Fibroblast of lung (primary cell): Measurements from ENCODE around the gene FNDC3A. TPM values are rescaled to one million over a fixed set of nuclear protein-coding genes. Genes with fewer than 3 reads are reported as not detected.

Experiments used
- DNase-seq, 2 donors: peaks; one replicate each; pipeline versions ENCODE4 v3.0.0 to v3.0.0-alpha.2; 2010; ENCODE audit warnings: low read depth in 2 of 2
- H2AFZ ChIP-seq: 2 replicates; pipeline ENCODE4 v1.5.1; 2012; ENCODE audit warnings: low read length, control low read depth, inconsistent platforms
- H3K27ac ChIP-seq: 2 replicates; pipeline ENCODE4 v1.5.1; 2011; ENCODE audit warnings: low read length, control low read depth; ENCODE audit not compliant: insufficient read depth
- H3K27me3 ChIP-seq: 2 replicates; pipeline ENCODE4 v1.5.1; 2011; ENCODE audit warnings: mild to moderate bottlenecking, low read length; ENCODE audit not compliant: control insufficient read depth, insufficient read depth
- H3K36me3 ChIP-seq: 2 replicates; pipeline ENCODE4 v1.5.1; 2011; ENCODE audit warnings: low read length; ENCODE audit not compliant: control insufficient read depth, insufficient read depth
- H3K4me1 ChIP-seq: 2 replicates; pipeline ENCODE4 v1.5.1; 2011; ENCODE audit warnings: low read length; ENCODE audit not compliant: control insufficient read depth, insufficient read depth; ENCODE audit errors: extremely low read depth
- H3K4me2 ChIP-seq: 2 replicates; pipeline ENCODE4 v1.5.1; 2011; ENCODE audit warnings: low read length, control low read depth; ENCODE audit not compliant: insufficient read depth; ENCODE audit errors: extremely low read depth
- H3K4me3 ChIP-seq, 4 experiments: fragments of 200-600 bp in 1 of 4; sonication (generic) in 1 of 4; replicated peaks in 1 of 4; 2 replicates each; pipeline ENCODE4 v1.5.1; 2011 to 2016; ENCODE audit warnings: low read length in 4 of 4, low read depth in 3 of 4, mild to moderate bottlenecking in 3 of 4, control low read depth in 2 of 4, inconsistent platforms in 1 of 4, mixed read lengths in 1 of 4; ENCODE audit not compliant: insufficient read depth in 1 of 4; ENCODE audit errors: control extremely low read depth in 1 of 4
- H3K79me2 ChIP-seq: 2 replicates; pipeline ENCODE4 v1.5.1; 2012; ENCODE audit warnings: mild to moderate bottlenecking, low read length, inconsistent platforms; ENCODE audit not compliant: control insufficient read depth, insufficient read depth
- H3K9ac ChIP-seq: 2 replicates; pipeline ENCODE4 v1.5.1; 2011; ENCODE audit warnings: mild to moderate bottlenecking, low read length, control low read depth; ENCODE audit not compliant: insufficient read depth
- H3K9me3 ChIP-seq: 2 replicates; pipeline ENCODE4 v1.5.1; 2012; ENCODE audit warnings: low read depth, low read length; ENCODE audit not compliant: control insufficient read depth, insufficient read depth
- H4K20me1 ChIP-seq: 2 replicates; pipeline ENCODE4 v1.5.1; 2011; ENCODE audit warnings: low read length; ENCODE audit not compliant: control insufficient read depth, insufficient read depth; ENCODE audit errors: extremely low read depth
- EZH2 ChIP-seq: IDR thresholded peaks from 2 replicates; pipeline ENCODE4 v1.5.1; 2012; ENCODE audit warnings: low read length, control low read depth, mild to moderate bottlenecking; ENCODE audit errors: missing control alignments
- polyA plus RNA-seq, 2 donors: library from polyadenylated mRNA; depleted of rRNA in 1 of 2; stranded (reverse) in 1 of 2; unstranded in 1 of 2; fragments of >200 nt; gene quantifications; 2 replicates each; pipeline ENCODE4 v1.2.1, GENCODE V29; 2011 to 2012; ENCODE audit warnings: missing spikeins in 1 of 2
- total RNA-seq: library from RNA; depleted of rRNA; stranded (reverse); fragments of >200 nt; gene quantifications from 2 replicates; pipeline ENCODE4 v1.2.1, GENCODE V29; 2014
- TF ChIP-seq, protein P1 (sequence below), 2 donors: IDR thresholded peaks in 1 of 2; conservative IDR thresholded peaks in 1 of 2; 1 replicate in 1 of 2; 2 replicates in 1 of 2; pipeline ENCODE4 v1.5.1; 2011 to 2012; ENCODE audit warnings: low read length in 2 of 2, control low read depth in 1 of 2, inconsistent platforms in 1 of 2, low read depth in 1 of 2, mild to moderate bottlenecking in 1 of 2

The FNDC3A gene
- total and polyA plus RNA-seq, 2 donors (not counting 1 experiment from before 2014, with no cell fraction given): 44.7 to 79.4 TPM

DNA sequence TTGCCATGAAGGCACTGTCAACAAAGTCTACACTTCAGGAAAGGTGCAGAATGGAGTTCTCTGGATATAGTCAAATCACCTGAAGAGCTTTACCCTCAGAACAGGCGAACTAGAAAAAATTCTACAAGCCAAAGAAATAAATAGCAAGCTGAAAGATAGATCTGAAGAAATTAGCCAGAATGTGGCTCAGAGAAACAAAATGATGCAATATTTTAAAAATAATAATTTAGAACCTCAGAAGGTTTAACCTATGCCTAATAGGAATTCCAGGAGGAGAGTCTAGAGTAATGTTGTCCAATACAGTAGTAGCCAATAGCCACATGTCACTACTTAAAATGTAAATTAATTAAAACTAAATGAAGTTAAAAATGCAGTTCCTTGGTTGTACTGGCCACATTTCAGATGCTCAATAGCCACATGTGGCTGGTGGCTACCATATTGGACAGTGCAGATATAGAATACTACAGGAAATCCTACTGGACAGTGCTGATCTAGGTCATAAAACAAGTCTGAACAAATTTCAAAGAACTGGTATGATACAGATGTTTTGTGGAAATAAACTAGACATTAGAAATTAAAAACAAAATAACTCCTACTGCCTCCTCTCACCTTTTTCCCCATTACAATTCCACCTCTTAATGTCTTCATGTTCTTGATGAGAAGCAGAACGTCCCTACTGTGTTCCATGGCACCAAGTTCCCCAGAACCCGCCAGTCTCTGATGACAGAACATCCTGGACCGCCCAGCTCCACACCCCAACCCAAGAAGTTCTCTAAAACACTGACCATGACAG lies 271.3 kb downstream of the FNDC3A start:
- Histone ChIP-seq H3K27ac (peak overlapping the region; percentile 83), H3K4me3 (peak overlapping the region; percentile 63 to 93 (median 92)), H3K4me2 (peak overlapping the region; percentile 77), H3K9ac (peak overlapping the region; percentile 87), H3K27me3 (no peaks in the 10 kb centered on the region), H3K4me1 (no peaks in the 10 kb centered on the region), H2AFZ (peak overlapping the region; percentile 97), H3K9me3 (no peaks in the 10 kb centered on the region), H3K79me2 (peaks cover 2% of the 10 kb centered on the region), H3K36me3 (no peaks in the 10 kb centered on the region), H4K20me1 (no peaks in the 10 kb centered on the region)
- TF ChIP-seq, protein P1, sequence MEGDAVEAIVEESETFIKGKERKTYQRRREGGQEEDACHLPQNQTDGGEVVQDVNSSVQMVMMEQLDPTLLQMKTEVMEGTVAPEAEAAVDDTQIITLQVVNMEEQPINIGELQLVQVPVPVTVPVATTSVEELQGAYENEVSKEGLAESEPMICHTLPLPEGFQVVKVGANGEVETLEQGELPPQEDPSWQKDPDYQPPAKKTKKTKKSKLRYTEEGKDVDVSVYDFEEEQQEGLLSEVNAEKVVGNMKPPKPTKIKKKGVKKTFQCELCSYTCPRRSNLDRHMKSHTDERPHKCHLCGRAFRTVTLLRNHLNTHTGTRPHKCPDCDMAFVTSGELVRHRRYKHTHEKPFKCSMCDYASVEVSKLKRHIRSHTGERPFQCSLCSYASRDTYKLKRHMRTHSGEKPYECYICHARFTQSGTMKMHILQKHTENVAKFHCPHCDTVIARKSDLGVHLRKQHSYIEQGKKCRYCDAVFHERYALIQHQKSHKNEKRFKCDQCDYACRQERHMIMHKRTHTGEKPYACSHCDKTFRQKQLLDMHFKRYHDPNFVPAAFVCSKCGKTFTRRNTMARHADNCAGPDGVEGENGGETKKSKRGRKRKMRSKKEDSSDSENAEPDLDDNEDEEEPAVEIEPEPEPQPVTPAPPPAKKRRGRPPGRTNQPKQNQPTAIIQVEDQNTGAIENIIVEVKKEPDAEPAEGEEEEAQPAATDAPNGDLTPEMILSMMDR (conservative IDR thresholded peaks at IDR 0.05 in 1 of 2, IDR thresholded peaks at IDR 0.05 in 1 of 2; ENCODE audit: low read depth in 1 of 2, low read length in 2 of 2): no peak
- TF ChIP-seq EZH2: no peak
- DNase-seq: no peak

GRCh38 chr13:49247643-49248621 lies 272.2 kb downstream of the FNDC3A start, which contains the start of gene CDADC1:
CDADC1 (plus strand) TSS chr13:49247925; CDS start chr13:49248038, 113 bp downstream.
- H3K79me2 ChIP-seq: peaks cover 2% of the 10 kb centered on the region
- H3K4me3 ChIP-seq: peak within 1 kb of the TSS; percentile 63 to 93 (median 92)
- peak within 1 kb of the TSS; percentile 83 for H3K27ac ChIP-seq
- peak within 1 kb of the TSS; percentile 87 for H3K9ac ChIP-seq
- H3K4me1 ChIP-seq: no peaks in the 10 kb centered on the region
- TF ChIP-seq, protein P1 (conservative IDR thresholded peaks at IDR 0.05 in 1 of 2, IDR thresholded peaks at IDR 0.05 in 1 of 2; ENCODE audit: low read depth in 1 of 2, low read length in 2 of 2): no peak
- no peak for TF ChIP-seq EZH2
- no peaks in the 10 kb centered on the region for H3K9me3 ChIP-seq
- H4K20me1 ChIP-seq: no peaks in the 10 kb centered on the region
- DNase-seq: peak; percentile 95 to 97
- H3K36me3 ChIP-seq: no peaks in the 10 kb centered on the region
- no peaks in the 10 kb centered on the region for H3K27me3 ChIP-seq
- H3K4me2 ChIP-seq: peak within 1 kb of the TSS; percentile 93
- H2AFZ ChIP-seq: peak within 1 kb of the TSS; percentile 97

DNA sequence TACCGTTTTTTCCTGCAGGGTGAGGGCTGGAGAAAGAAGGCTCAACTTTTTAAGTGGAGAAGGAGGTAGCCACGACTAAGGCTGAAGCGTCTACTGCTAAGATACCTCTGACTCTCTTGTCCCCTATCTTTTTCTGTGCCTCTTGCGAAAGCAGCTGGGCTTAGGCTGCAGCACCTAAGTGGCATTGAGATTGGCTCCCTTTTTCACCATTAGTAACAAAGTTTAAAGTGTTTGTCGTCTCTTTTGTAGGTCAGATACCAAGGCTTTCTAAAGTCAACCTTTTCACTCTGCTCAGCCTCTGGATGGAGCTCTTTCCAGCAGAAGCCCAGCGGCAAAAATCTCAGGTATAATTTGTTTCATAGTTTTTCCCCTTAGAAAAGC lies 272.9 kb downstream of the FNDC3A start:
- Histone ChIP-seq H3K27ac (peak overlapping the region; percentile 83), H3K9ac (peak overlapping the region; percentile 87), H3K27me3 (no peaks in the 10 kb centered on the region), H3K4me2 (peak overlapping the region; percentile 93), H3K4me3 (peak overlapping the region; percentile 63 to 93 (median 92)), H3K79me2 (peaks cover 2% of the 10 kb centered on the region), H2AFZ (peak overlapping the region; percentile 97), H3K4me1 (no peaks in the 10 kb centered on the region), H4K20me1 (no peaks in the 10 kb centered on the region), H3K36me3 (no peaks in the 10 kb centered on the region), H3K9me3 (no peaks in the 10 kb centered on the region)
- no peak for TF ChIP-seq EZH2
- TF ChIP-seq, protein P1 (conservative IDR thresholded peaks at IDR 0.05 in 1 of 2, IDR thresholded peaks at IDR 0.05 in 1 of 2; ENCODE audit: low read depth in 1 of 2, low read length in 2 of 2): peak in 1 of 2 donors; percentile 41
- DNase-seq: no peak
